CD4-positive, alpha-beta T cell treated with Interferon alpha-2 for 1 hour (primary cell): ENCODE results near the gene ODF4.

Source experiments
- DNase-seq, 2 donors: peaks; one replicate each; pipeline ENCODE4 v3.0.0-alpha.2; 2020 to 2022

Gene ODF4, protein sequence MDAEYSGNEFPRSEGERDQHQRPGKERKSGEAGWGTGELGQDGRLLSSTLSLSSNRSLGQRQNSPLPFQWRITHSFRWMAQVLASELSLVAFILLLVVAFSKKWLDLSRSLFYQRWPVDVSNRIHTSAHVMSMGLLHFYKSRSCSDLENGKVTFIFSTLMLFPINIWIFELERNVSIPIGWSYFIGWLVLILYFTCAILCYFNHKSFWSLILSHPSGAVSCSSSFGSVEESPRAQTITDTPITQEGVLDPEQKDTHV

GRCh38 chr17:8339540-8339939, at the start of gene ODF4:
Gene ODF4, plus strand, starts transcription at chr17:8339840. Its CDS starts 212 bp downstream, at chr17:8340052.
- DNase-seq: no peak

GRCh38 chr17:8290043-8290442, 49.6 kb upstream of the ODF4 start:
- DNase-seq: no peak

GRCh38 chr17:8292639-8293395, 46.8 kb upstream of the ODF4 start:
- DNase-seq: no peak

- DNase-seq: no peak
Observed at GRCh38 chr17:8294361-8294760, 45.3 kb upstream of the ODF4 start.

DNA sequence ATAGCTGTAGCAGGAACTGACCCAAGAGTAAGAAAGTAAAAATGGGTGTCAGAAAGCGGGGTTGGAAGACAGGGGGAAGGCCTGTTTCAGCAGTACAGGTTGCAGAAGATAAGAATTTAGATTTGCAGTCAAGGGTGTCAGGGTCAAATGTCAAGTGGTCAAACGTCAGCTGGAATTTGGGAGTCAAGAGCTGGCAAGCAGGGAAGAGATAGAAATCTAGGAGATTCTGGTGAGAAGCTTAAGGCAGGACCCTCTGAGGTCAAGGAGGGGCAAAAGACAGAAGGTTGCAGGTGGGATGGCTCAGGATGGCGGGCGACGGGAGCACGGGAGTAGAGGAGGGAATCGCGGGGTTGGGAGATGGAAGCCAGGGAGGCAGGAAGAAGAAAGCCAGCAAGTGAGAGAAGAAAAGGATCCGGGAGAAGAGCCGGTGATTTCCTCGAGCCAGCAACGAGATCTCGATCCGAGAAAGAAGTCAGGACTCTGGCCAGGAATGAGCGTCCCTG, 44.8 kb upstream of the ODF4 start:
- no peak for DNase-seq

- no peak for DNase-seq
Observed at GRCh38 chr17:8300226-8300625, 39.4 kb upstream of the ODF4 start.

DNA sequence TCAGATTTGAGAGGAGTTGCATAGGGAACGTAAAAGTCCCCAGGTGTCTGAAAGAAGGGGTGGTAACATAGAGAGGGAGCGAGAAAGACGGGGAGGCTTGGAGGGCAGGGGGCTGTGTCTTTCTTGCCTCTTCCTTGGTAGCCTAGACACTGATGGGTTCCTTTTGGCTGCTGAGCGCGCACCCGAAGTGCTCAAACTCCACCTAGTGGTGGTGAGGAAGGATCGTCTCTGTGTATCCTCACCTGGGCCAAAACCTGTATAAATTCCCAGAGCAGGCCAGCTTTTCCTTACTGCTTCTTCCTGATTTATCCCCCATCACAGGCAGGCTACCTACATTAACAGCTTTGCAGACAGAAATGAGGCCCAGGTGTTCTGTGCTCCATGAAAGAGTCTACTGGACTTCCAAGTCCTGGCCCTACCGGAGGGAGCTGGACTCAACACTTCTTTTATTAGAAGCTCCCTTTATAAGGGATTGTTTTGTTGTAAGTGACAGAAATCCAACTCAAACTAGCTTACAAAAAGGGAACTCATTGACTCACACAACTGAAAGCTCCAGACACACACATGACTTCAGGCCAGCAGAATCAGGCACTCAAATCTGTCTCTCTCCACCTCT, 38.9 kb upstream of the ODF4 start:
- peak; percentile 75 to 83 for DNase-seq

DNA sequence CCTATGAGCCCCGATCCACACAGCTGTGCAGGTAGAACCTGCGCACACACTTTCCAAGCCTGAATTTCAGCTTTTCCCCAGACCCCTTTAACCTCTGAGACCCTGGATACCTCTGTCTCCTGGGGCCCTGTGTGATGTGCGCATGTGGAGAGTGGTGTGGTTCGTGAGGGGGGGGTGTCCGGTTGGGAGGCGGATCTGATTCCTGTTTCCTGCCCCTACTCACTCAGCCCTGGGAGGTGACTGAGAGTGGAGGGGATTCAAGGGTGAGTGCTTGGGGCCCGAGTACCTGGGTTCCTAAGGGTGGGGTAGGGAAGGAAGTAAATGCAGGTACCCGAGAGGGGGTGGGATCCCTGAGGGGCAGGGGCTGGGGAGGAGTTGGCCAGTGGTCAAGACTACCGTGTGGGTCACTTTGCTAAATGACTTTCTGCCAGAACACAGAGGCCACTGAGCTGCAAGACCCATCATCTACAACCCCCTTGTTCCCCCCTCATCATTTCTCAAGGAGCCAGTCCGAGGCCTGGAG, 29.0 kb upstream of the ODF4 start:
- no peak for DNase-seq

DNA sequence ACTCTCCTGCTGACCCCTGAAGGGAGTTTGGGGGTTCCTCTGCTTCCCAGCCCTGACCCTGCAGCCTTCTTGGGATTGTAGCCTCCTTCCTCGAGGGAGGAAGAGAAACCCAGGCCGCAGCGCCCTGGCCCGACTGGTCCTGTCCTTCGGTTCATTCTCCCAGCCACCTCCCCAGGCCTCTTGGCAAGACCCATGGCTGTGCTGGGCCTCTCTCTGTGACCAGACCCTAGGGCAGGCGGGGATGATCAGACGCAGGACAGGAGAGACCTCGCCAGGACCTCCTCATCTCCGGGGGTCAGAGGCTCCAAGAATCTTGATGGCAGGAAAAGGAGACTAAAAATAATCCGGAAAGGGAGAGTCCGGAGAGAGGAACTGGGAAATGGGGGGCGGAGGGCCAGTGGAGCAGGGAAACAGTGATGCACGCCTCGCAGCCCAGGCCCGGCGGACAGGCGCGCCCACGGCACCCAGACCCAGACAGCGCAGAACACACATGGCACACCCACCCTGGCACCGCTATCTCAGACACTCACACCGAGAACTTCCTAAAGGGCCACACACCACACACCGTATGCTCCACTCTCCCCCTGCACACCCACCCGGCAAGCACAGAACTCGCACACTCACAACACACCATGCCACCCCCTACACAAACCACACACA, 28.4 kb upstream of the ODF4 start:
- DNase-seq: no peak

- DNase-seq: no peak
Observed at GRCh38 chr17:8312251-8312650, 27.4 kb upstream of the ODF4 start.

- DNase-seq: no peak
Observed at GRCh38 chr17:8312726-8313600, 26.7 kb upstream of the ODF4 start.

DNA sequence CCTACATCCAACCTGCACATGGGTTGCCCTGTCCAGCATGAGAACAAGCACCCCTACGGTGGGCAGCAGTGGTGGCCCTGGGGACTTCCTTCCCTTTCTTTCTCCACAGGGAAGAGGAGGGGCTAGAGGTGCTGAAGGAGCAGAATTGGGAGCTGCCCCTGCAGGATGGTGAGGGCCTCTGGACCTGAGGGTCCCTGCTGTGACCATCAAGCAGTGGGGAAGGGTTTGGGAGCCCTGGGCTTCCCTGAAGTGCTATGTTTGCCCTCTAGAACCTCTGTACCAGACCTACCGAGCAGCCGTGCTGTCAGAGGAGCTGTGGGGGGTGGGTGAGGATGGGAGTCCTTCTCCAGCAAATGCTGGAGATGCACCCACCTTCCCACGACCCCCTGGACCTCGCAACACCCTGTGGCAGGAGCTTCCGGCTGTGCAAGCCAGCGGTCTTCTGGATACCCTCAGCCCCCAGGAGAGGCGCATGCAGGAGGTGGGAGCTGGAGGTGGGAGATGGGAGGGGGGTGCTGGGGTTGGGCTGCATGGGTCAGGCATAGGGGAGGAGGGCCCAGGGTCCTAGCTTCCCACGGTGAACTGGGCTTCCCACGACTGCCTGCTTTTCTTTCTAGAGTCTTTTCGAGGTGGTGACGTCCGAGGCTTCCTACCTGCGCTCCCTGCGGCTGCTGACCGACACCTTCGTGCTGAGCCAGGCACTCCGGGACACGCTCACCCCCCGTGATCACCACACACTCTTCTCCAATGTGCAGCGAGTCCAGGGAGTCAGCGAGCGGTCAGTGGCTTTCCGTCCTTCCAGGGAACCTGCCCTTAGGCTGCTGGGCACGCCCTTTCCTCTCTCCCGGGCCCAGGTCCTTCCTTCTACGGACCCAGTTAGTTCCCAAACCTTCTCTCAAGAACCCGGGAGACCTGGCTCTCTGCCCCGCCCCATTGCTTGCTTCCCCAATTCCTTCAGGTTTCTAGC, 24.6 kb upstream of the ODF4 start:
- no peak for DNase-seq

DNA sequence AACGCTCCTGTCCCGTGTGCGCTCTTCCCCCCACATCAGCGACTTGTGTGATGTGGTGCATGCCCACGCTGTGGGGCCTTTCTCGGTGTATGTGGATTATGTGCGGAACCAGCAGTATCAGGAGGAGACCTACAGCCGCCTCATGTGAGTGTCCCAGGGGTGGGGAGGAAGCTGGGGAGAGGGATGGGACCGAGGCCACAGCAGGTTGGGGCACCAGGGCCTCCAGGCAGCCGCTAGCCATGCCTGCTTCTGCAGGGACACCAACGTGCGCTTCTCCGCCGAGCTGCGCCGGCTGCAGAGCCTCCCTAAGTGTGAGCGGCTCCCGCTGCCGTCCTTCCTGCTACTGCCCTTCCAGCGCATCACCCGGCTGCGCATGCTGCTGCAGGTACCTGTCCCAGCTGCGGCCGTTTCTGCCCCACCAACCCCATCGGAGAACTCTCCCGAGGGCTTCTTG, 23.8 kb upstream of the ODF4 start:
- no peak for DNase-seq

GRCh38 chr17:8318010-8318935, 21.4 kb upstream of the ODF4 start:
- no peak for DNase-seq

- no peak for DNase-seq
Observed at GRCh38 chr17:8320262-8320661, 19.4 kb upstream of the ODF4 start.

GRCh38 chr17:8320990-8321389, 18.6 kb upstream of the ODF4 start:
- no peak for DNase-seq

DNA sequence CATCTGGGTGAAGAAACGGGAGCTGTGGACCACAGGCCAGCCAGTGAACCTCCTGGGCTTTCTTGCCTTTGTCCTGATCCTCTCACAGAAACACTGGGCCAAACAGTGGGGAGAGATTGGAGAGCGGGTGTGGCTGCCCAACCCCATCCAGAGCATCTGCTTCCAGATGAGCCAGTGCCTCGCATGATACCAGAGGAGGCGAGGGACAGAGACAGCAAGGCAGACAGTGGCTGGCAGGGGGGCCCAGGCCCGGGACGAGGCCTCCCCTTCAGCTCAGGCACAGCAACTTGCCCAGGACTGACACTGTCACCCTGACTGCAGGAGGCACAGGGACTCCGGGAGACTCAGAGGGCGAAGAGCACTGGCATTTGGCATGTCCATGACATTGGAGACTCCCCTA, 17.6 kb upstream of the ODF4 start:
- DNase-seq: no peak

DNA sequence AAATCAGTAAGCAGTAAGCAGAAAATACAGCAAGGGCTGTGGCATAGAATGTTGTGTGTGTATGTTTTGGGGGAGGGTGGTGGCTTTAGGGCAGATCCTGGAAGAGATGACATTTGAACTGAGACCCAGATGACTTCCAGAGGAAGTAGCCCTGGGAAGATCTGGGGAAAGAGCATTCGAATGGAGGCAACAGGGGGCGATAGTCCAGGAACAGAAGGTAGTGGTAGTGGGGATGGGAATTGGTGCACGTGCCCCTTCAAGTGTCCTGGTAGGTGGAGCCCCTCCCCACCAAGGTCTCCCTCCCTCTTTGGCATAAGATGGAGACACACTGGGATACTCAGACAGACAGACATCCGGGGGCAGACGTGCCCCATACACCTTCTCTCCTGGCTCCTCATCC, 15.5 kb upstream of the ODF4 start:
- no peak for DNase-seq

- DNase-seq: no peak
Observed at GRCh38 chr17:8324923-8325322, 14.7 kb upstream of the ODF4 start.
